ENCODE measurements around the gene HCST.
"Not testable (repeated sequence)": the region's sequence is repeated elsewhere in the genome, so short reads cannot be mapped to it uniquely, and the experiment has no call there.

Gene HCST

DNA sequence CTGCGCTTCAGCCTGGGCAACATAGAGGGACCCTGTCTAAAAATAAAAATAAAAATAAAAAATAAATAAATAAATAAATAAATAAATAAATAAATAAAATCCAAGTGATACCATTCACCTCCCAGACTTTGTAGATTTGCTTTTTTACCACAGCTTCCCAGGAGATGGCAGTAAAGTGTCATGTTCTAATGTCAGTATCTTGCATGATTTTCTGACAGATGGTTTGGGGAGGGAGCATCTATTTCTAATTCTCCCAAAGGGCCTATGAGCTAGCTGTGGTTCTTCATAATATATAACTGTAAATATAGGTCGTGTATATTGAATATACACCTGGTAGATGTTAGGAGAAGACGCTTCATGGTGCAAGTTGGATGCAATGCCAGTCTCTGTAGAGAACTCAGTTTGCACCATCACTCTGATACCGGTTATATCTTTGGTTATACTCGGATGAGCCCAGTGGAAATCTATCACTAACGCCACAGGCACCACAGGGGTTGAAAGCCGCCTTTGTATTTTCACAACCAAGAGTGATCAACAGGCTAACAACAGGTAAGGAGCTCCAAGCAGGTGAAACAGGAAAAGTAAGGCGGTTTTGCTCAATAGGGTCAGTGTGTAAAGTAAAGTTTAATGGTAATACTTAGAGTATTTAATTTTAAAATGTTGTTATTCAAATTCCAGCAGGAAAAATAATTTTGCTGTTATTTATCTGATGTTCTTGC lies 20.1 kb upstream of the HCST start:
- DNase-seq: peak; percentile 90

DNA sequence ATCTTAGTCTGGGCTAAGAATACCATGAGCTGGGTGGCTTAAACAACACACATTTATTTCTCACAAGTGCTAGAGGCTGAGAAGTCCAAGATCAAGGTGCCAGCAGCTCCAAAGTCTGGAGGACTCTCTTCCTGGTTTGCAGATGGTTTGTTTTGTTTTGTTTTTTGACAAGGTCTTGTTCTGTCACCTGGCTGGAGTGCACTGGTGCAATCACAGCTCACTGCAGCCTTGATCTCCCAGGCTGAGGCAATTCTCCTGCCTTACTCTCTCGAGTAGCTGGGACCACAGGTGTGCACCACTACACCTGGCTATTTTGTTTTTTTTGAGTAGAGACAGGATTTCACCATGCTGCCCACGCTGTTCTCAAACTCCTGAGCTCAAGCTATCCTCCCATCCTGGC lies 18.4 kb upstream of the HCST start:
- DNase-seq: no peak

DNA sequence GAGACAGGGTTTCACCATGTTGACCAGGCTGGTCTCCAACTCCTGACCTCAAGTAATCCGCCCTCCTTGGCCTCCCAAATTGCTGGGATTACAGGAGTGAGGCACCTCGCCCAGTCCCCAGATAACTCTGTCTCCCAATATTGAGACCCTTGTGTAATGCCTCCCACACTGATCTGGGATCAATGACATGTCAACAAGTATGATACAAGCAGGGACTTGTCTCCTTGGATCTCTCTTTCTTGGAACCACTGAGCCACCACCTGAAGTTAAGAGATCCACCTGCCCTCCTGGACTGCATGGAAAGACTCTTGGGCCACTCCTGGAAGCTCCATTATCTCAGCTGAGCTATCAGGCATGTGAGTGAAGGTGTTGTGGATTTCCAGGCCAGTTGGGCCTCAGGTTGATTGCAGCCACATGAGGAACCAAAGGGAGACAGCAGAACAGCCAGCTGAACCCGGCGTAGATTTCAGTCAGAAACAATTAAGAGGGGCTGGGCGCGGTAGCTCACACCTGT lies 17.0 kb upstream of the HCST start:
- DNase-seq: no peak

DNA sequence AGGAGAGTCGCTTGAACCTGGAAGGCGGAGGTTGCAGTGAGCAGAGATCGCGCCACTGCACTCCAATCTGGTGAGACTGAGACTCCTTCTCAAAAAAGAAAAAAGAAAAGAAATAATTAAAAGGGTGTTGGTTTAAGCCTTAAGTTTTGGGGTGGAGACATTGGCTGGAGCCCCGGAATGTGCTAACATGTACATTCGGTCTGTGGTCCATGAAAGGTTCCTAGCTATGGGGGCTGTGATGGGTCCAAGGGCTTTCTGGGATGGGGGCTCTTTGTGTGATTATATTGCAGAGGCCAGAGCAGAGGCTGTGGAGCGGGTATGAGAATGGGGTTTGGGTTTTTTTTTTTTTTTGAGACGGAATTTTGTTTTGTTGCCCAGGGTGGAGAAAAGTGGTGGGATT lies 16.4 kb upstream of the HCST start:
- DNase-seq: no peak

DNA sequence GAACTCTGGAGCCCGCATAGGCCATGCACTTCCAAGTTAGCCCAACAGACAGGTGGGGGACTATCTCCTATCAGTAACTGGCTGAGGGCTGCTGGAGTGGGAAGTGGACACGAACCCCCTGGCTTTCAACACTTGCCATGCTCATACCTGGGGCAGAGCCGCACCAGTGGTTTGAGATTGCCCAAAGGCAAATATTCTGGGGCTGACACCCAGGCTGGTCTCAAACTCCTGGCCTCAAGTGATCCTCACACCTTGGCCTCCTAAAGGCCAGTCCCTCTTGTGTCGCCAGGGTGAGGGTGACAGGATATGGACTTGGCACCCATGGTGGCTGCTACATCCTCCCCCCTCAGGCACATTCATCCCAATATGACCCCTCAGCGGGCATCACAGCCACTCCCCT lies 15.1 kb upstream of the HCST start:
- DNase-seq: no peak

DNA sequence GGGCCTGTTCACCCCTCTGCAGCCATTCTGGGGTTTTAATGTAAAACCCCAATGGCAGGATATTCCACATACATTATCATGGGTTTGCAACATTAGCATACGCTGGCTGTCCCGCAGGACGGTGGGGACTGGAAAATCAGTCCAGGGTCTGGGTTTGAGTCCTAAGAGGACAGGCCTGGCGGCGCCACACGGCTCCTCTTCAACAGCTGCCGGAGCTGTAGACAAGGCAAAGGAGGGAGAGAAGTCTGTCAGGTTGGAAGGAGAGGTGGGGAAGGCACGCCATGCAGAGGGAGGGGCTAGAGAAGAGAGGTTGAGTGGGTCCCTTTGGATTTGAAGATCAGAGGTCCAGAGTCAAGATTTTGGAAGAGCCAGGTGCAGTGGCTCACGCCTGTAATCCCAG lies 13.9 kb upstream of the HCST start:
- no peak for DNase-seq

DNA sequence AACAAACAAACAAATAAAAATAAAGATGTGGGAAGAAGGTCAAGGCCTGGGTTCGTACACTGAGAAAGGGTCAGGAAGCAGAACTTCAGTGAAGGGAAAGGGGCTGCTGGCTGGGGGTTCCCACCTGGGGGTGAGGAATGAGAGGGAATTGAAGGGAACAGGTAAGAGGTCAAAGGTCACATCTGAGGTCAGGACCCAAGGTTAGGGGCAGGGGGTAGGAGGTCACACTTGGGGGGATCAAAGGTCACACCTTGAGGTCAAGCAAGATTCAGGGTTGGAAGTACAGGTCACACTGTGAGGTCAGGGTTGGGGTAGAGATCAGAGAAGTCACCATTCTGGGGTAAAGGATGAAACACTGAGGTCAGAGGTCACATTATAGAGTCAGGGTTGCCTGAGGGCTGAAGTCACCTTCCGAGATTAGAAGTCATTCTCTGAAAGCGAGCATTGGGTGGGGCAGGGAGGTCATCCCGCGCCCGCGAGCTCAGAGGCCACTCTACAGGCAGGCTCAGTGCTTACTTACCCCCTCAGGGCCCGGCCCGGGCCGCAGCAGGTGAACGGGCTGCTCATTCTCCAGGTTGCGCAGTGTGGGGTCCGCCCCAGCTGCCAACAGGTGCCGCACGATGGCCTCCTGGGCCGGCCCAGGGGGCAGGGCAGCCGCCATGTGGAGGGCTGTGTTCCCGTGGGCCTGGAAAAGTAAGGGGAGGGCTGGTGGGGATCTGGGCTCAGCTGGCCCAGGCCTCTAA lies 12.8 kb upstream of the HCST start:
- DNase-seq: no peak

DNA sequence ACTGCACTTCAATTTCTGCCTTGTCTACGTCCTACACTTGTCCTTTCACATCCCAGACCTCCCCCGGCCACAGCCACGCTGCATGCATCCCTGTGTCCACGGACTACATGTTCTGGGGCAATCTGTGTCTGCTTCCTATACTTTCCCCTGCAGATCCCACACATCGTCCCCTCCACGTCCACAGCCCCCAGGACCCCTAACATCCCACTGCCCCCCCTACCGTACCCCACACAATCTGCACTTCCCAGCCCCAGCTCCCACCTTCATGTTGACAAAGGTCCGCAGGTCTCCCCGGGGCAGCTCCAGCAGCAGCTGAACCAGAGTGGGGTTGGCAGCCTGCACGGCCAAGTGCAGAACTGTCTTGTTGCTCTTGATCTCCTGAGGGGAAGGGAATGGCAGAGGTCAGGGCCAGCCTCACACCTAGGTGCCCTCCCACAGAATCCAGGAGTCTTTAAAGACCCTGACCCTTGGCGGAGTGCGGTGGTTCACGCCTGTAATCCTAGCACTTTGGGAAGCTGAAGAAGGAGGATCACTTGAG lies 12.1 kb upstream of the HCST start:
- no peak for DNase-seq

DNA sequence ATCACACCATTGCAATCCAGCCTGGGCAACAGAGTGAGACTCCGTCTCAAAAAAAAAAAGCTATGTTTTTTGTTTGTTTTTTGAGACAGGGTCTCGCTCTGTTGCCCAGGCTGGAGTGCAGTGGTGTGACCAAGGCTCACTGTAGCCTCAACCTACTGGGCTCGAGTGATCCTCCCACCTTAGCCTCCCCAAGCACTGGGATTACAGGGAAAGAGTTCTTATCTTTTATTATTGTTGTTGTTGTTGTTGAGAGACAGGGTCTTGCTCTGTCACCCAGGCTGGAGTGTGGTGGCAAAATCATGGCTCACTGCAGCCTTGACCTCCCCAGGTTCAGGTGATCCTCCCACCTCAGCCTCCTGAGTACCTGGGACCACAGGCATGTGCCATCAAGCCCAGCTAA lies 10.5 kb upstream of the HCST start:
- DNase-seq: not testable (repeated sequence)

DNA sequence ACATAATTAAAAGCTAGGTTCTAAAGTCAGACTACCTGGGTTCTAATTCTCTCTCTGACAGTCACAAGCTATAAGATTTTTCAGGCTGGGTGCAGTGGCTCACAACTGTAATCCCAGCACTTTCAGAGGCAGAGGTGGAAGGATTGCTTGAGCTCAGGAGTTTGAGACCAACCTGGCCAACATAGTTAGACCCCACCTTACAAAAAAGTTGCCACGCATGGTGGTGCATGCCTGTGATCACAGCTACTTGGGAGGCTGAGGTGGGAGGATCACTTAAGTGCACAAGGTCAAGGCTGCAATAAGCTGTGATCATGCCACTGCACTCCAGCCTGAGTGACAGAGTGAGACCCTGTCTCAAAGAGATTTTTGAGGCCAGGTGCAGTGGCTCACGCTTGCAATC lies 8.0 kb upstream of the HCST start:
- no peak for DNase-seq

DNA sequence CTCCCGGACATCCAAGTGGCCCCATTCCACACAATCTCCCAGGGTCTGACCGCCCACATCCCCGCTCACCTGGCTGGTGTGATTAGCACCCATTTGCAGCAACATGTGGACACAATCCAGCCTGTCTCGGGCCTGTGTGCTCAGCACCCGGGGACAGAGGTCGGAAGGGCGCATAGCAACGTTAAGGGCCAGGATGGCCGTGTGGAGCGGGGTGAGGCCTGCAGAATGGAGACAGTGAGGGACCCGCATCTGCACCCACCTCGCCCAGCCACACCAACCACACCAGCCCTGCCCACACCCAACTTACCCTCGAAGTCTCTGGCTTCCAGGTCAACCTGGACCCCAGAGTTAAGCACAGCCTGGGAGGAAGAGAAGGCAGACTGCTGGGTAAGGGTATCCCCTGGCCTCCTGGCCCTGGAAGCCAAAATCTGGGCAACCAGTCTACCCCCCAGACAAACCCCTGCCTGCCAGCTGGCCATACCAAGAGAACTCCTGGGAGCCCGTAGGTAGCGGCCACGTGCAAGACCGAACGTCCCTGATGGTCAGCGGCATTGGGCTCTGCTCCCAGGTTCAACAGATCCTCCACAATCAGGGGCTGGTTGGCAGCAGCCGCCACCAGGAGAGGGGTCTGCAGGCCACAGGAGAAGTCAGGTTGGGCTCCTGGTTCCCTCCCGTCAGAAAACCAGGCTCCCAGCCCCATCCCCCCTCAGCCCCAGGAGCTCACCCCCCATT lies 6.3 kb upstream of the HCST start:
- no peak for DNase-seq

DNA sequence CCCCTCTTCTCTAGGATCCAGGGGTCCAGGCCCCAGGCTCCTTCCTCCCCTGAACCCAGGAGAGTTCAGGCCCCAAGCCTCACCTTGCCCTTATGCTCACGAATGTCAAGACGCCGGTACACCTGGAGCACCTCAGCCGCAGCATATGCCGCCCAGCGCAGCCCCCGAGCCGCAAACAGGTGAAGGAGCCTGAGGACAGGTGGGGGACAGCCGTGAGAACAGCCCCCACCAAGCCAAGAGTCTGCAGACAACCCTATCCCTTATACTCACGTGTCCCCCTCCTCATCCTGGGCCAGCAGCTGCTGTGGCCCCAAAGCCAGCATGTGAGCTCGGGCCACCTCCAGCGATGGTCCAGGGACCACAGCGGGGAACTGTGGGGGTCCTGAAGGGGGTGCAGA lies 5.7 kb upstream of the HCST start:
- DNase-seq: no peak

DNA sequence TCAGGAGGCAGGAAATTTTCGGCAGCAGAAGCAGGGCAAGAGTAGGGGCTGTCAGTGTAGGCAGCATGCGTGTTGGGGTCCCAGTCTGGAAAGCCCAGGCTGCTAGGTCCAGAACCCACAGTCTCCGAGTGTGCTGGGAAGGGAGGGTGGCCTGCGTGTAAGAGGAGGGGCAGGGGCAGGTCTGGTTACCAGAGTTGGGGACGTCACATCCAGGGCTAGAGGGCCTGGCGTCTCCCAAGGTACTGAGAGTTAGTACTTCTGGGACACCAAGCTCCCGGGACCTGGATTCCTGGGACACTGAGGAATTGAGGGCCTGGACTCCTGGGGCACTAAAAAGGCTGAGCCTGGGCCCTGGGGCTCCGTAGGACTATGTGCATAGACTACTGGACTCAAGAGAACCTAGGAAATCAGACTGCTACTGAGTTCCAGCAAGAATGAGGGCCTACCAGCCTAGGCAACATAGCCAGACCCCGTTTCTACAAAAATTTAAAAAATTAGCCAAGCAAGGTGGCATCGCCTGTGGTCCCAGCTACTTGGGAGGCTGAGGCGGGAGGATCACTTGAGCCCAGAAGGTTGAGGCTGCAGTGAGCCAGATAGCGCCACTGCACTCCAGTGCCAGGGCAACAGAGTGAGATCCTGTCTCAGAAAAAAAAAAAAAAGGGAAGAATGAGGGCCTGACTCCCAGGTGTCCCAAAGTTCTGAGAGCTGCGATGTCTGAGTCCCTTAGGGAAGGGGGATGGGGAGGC lies 4.5 kb upstream of the HCST start:
- no peak for DNase-seq

DNA sequence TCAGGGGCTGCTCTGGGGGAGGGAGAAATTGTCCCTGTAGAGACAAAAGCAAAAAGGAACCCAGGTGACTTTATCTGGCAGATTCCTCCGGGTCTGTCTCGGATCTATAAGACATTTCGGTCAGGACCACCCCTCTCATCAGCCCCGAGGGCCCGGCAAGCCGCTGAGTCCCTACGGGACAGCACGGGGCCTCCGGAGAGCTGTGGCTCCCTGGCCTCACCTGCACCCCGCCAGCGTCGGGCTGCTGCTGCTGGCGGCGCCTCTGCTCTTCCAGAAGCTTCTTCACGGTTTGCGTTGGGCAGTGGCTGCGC lies 3.9 kb upstream of the HCST start:
- no peak for DNase-seq

DNA sequence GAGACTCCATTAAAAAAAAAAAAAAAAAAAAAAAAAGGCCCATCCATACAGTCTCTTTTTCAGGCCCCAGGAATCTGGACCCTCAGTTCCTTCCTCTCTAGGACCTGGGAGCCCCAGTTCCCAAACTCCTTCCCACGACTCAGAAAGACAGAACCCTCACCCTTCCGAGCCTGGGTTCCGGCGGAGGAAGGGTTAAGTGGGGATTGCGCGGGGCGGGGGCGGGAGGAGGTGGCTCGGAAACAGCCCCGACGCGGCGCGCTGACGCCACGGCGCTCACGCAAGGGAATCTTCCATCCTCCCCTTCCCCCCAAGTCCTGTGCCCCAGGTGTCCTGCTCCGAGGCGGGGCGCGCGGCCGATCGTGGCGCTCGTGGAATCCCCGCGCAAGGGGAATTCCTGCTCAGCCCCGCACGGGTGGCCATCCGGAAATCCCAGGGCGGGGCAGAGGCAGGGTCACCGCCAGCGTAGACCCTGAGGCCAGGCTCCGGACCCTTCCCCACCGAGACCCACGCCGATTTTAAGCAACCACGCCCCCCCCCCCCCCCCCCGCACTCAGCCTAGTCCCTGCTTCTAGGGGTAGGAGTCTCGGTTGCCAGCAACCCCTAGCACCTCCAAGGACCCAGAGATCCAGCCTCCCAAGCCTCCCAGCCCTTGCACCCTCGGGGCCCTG lies 2.6 kb upstream of the HCST start:
- DNase-seq: peak; percentile 94

DNA sequence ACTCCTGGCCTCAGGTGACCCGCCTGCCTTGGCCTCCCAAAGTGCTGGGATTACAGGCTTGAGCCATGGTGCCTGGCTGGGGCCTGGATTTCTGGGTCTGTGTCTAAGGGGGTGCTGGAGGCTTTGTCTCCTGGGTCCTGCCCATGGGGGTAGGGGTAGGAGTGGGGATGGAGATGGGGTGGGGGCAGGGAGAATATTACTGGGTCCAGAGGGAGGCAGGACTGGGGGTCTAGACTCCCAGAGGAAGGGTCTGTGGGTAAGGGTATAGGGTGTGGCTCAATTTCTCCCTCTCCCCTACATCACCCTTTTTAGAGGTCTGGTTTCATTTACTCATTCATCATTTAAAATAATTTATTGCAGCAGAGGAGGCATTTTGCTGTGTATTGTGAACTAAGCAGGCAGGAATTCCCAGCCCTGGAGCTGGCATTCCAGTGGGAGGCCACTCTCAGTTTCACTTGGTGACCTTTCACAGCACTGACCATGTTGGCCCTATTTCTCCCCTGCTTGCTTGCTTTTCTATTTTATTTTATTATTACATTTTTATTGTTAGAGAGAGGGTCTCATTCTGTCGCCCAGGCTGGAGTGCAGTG lies 1.2 kb upstream of the HCST start:
- DNase-seq: no peak

DNA sequence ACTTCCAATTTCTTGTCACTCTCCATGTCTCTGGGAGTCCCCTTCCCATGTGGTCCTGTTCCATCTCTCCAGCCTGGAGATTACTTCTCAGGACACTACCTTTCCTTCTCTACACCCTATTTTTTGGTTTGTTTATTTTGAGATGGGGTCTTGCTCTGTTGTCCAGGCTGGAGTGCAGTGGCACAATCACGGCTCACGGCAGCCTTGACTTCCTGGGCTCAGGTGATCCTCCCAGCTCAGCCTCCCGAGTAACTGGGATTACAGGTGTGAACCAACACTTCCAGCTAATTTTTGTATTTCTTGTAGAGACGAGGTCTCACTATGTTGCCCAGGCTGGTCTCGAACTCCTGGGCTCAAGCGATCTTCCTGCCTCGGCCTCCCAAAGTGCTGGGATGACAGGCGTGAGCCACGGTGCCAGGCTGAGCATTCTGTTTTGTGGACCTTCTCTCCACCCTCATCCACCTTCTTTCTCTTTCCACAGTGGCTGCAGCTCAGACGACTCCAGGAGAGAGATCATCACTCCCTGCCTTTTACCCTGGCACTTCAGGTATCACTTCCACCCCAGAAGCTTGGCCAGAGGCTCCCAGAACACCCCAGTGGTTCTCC lies 644 bp downstream of the HCST start:
- no peak for DNase-seq

DNA sequence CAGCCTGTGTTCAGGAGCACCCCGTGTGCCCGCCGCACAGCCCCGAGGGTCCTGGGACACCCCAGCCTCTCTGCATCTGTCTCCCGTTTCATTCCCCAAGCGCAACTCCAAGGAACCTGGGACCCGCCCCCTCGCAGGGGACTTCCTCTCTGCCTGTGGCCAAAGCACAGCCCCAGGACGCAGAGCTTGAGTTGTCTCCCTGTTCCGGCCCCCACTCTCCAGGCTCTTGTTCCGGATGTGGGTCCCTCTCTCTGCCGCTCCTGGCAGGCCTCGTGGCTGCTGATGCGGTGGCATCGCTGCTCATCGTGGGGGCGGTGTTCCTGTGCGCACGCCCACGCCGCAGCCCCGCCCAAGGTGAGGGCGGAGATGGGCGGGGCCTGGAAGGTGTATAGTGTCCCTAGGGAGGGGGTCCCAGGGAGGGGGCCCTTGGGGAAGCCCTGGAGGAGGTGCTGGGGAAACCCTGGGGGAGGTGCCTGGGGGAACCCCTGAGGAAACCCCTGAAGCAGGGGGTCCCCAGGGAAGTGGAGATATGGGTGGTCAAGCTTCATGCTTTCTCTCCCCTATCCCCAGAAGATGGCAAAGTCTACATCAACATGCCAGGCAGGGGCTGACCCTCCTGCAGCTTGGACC lies 1.3 kb downstream of the HCST start:
- DNase-seq: peak; percentile 91

DNA sequence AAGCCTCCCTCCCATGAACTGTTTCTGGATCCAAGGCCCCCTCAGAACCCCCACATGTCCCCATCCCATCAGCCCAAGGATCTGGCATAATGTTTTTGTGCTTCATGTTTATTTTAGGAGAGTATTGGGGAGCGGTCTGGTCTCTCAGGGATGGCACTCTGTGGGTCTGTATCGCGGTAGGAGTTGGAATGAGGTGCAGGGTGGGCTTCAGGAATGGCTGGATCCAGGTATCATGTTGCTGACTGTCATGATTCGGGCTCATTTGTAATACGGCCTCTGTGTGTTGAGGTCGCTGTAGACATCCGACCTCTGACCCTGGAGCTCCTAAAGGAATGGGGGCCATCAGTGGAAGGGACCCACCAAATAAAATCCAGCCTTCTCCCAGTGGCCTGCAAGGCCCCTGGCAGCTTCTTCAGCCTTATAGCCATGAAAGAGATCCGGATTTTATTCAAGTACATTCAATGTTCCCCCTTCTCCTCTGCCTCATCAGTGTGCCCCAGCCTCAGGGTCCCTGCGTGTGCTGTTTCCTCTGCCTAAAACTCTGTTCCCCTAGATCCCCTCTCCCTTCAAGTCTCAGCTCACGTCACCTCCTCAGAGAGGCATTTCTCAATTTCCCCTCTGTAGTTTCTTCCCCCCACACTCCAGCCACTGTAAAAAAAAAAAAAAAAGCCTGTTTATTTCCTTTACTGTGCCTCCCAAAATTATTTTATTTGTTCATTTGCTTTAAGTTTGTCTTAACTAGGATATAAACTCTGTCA lies 2.2 kb downstream of the HCST start:
- no peak for DNase-seq

DNA sequence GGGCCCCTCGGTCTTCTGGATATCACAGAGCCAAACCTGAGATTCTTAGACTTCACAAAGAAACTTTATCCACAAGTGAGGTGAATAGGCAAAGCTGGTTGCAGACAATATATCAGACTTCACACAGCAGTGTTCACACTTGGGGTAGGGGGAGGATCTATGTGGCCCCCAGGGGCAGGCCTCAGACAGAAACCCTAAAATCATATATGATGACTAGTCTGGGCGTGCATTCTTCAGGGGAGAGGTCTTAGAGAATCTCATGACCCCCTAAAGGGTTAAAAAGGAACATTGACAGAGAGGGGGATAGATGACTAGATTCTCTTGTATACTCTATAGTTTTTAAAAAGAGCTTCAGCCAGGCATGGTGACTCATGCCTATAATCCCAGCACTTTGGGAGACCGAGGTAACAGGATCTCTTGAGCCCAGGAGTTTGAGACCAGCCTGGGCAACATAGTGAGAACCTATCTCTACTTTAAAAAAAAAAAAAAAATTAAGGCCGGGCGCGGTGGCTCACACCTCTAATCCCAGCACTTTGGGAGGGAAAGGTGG lies 2.9 kb downstream of the HCST start:
- DNase-seq: no peak
